Stomach (tissue), 4 donors: ENCODE data around the gene RAB23.

Experiments used
- POLR2A ChIP-seq, 4 donors: fragments of 450-650 bp; IDR thresholded peaks; one replicate each; pipeline ENCODE4 v1.6.1; 2016; ENCODE audit warnings: antibody characterized with exemption in 4 of 4, control low read depth in 2 of 4, mild to moderate bottlenecking in 1 of 4, moderate library complexity in 1 of 4
- POLR2AphosphoS5 ChIP-seq, 3 donors: sonication (generic); formaldehyde crosslinking; IDR thresholded peaks; one replicate each; pipeline ENCODE4 v1.6.1; 2016; ENCODE audit warnings: antibody characterized with exemption in 3 of 3
- TF ChIP-seq, protein P1 (sequence below), 7 experiments: fragments of 450-650 bp in 4 of 7; fragments of 200-600 bp in 3 of 7; sonication (generic) in 3 of 7; IDR thresholded peaks; one replicate each; pipeline ENCODE4 v1.5.1; 2016 to 2019; ENCODE audit warnings: antibody characterized with exemption in 7 of 7, control low read depth in 2 of 7, mild to moderate bottlenecking in 1 of 7

DNA sequence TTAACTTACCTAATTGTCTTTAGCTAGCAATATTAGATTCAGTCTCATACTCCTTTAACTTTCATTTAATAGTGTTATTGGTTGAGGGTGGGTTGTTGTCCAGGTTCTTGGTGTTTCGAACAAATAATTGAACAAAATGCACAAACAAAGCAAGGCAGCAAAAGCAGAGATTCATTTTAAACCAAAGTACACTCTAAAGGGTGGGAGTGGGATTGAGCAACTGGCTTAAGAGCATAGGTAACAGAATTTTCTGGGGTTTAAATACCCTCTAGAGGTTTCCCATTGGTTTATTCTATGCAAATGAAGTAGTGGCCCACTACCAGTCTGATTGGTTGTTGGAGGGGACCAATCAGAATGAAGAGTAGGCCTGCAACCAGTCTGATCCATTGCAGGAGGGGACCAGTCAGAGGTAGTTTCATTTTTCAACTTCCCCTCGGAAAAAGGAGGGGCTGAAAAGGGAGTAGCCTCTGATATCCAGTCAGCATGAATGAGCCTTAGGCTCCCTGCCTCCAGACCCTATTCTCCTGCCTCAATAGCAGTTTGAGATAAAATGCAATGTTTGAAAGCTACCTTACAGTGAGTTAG, 26.3 kb upstream of the RAB23 start:
- TF ChIP-seq, protein P1, sequence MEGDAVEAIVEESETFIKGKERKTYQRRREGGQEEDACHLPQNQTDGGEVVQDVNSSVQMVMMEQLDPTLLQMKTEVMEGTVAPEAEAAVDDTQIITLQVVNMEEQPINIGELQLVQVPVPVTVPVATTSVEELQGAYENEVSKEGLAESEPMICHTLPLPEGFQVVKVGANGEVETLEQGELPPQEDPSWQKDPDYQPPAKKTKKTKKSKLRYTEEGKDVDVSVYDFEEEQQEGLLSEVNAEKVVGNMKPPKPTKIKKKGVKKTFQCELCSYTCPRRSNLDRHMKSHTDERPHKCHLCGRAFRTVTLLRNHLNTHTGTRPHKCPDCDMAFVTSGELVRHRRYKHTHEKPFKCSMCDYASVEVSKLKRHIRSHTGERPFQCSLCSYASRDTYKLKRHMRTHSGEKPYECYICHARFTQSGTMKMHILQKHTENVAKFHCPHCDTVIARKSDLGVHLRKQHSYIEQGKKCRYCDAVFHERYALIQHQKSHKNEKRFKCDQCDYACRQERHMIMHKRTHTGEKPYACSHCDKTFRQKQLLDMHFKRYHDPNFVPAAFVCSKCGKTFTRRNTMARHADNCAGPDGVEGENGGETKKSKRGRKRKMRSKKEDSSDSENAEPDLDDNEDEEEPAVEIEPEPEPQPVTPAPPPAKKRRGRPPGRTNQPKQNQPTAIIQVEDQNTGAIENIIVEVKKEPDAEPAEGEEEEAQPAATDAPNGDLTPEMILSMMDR (IDR thresholded peaks at IDR 0.05), result no peak
- TF ChIP-seq POLR2AphosphoS5 (IDR thresholded peaks at IDR 0.05) (no peak), POLR2A (IDR thresholded peaks at IDR 0.05) (no peak)
